GM21528 (cell line): ENCODE data around the gene ANXA5.
"Not testable (repeated sequence)": the region's sequence is repeated elsewhere in the genome, so short reads cannot be mapped to it uniquely, and the experiment has no call there.

Experiments
- ATAC-seq: cut with Tn5 transposase; IDR thresholded peaks from one replicate; pipeline ENCODE4 v1.9.1; 2021; ENCODE audit warnings: mild to moderate bottlenecking, moderate library complexity; ENCODE audit not compliant: unreplicated experiment, low FRiP score

Gene ANXA5

DNA sequence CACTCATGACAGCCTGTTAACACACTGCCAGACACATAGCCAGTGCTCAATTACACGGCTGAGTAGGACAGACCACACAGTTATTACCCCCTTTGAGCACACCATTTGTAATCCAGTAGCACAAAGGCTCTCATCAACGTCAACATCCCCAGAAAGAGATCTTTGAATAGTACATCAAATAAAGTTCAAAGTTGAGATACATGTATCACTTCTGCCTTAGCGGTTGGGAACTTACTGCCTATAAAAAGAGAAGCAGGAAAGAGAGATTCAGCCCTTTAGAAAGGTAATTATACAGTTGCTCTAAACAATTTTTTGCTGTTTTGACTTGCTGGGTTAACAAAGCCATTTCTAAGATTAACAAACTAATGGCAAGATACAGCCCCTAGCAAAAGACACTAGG lies 16.2 kb downstream of the ANXA5 start:
- no peak for ATAC-seq

DNA sequence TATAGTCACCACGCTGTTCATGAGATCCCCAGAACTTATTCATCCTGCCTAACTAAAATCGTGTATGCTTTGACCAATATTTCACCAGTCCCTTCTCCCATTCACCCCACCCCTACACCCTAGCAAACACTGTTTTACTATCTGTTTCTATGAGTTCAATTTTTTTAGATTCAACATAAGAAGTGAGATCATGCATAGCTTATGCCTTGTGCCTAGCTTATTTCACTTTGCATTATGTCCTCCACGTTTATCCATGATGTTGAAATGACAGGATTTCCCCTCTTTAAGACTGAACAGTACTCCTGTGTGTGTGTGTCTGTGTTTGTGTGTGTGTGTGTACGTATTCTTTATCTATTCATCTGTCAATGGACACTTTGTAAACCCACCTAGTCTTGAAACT lies 16.8 kb downstream of the ANXA5 start:
- ATAC-seq, result no peak

DNA sequence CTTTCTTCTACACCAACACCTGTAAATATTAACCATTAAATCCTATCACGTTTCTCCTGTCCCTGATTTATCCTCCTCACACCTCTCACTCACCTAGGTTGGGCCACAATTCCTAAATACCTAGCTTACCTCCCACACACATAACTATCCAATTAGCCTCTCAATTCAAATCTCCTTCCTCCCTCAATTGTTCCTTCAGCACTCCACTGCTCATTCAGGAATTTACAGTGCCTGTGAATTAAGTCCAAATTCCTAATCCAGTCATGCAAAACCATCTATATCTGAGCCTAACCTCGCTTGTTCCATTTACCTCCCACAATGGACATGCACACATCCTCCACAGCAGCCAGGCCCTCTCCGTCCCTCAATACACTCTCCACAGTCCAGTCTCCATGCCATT lies 17.5 kb downstream of the ANXA5 start:
- no peak for ATAC-seq

DNA sequence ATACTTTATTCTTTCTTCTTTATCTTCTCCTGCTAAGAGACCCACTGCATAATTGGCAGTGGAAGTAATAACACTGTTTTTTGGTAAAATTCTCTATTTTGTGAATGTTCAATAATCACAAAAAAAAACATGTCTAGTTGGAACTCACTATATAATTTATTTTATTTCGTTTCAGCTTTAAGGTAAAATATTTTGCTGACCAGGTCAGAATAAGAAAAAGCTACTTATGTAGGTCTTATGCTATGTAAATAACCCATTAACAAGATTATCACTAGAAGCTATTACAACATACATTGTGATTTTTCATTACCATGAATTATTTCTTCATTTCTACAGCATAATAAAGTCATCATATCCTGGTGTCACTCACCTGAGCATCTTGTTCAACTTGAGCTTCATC lies 19.3 kb downstream of the ANXA5 start:
- ATAC-seq, result no peak

DNA sequence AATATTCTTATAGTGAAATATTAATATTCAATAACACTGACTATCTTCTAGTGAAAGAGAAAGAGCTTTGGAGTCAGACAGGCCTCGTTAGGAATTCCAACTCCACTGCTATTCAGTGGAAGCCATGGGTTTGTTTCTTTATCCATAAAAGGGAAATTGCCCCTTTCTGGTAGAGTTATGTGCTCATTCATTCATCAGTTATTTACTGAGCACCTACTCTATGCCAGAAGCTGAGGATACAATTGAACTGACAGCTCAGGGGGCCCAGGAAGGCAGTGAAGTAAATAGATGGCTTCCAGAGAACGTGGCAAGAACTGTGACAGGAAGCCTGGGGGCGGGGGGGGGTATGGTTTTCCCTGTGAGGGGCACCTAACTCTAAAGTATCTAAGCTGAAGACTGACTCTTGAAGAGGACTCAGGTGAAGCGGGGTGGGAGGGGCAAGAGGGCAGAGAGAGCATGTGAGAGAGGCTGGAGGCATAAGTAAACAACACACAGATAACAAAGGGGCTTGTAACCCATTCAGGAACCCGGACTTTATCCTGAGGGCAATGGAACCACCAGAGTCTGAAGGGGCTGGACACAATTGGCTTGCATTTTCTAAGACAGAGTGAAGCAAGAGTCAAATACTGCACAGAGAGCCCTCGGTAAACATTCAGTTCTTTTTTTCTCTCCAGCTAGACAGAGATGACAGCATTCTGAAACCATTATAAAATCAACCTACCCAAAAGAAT lies 20.3 kb downstream of the ANXA5 start:
- no peak for ATAC-seq

DNA sequence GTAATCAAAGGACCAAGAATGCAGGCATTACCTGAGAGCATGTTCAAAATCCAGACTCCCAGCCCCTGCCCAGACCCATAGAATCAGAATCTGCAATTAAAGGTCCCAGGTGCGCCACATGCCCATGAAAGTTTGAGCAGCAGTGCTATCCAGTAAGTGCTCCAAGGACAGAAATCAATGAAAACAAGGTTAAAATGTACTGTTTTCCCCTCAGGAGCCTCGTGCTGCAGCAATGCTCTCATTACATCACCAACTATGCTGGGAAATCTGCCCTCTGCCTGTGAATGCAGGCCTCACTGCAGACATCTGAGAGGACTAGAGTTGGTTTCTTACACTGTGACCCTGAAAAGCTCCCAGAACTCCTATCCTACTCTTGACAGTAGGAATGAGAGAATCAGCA lies 21.1 kb downstream of the ANXA5 start:
- no peak for ATAC-seq

DNA sequence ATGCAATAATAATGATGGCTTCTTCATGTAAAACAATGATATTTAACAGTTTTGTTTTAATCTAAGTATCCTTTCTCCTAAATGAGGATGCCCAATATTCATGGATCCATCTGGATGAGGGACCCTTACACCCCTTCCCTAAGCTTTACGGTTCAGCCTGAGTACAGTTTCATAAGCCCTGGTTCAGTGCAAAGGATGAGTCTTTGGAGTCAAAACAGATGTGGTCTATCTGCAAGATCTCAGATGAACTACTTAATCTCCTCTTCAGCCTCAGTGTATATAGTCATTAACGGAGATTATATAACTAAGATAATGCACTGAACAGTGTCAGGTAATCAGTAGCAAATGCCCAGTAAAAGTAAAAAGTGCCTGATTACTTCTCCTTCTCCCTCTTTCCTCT lies 22.1 kb downstream of the ANXA5 start:
- ATAC-seq, result no peak

DNA sequence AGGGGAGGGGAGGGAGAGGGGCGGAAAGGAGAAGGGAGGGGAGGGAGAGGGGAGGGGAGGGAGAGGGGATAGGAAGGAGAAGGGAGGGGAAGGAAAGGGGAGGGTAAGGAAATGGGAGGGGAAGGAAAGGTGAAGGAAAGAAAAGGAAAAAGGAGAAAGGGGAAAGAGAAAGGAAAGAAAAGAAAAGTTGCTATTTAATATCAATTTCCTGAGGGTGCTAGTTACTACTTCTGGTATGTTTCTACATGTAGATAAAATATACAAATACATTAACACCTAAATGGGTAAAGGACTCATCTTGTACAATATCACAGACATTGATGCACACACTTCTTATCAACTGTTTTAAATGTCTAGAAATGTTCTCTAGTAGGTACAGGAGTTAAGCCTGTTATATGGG lies 22.6 kb downstream of the ANXA5 start:
- ATAC-seq, result no peak

DNA sequence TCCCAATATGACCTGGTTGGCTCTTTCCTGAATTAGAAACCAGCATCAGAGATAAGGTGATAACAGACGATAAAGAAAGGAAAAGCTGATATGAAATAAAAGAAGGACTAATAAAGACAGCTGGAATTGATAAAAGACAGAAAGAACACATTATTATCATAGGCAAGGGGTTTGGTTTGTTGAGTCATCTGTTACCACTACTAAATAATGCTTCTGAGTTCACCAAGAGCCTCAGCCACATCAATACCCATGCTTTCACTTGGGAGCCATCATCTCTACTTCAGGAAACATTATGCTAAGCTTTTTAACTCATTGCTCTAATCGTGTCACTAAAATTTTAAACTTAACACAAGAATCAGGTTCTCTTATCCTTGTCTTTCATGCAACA lies 27.6 kb downstream of the ANXA5 start:
- ATAC-seq, result no peak

DNA sequence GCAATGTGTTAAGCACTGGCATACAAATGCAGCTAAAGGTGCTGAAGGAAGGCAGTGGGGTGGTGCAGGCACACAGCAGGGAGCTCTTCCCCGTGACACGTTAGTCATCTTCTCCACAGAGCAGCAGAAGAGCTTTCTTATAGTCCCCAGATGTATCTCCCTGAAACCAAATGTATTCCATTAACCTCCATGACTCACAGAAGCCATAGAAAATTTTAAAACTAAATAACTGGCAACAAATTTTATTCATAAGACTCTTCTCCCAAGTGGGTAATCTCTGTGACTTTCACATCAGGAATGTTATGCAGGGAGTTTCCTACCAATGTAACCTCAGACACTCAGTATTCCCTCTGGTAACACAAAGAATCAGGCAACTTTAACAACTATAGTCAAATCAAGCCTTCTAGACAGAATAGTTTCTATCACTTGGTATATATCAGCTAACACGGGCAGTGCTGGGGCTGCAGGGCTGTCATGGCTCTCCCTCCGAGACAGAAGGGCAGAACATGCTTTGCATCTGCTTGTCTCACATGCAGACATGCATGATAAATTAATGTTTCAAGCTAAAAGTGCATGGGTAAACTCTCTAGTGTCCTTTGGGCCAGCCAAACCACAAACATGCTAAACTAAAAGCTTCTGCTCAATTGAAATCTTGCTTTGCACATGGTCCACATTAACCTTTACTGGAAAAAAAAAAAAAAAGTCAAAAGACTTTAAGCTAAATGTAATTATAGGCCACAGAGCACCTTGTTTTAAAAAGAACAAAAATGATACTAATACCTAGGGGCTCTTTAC lies 28.2 kb downstream of the ANXA5 start:
- ATAC-seq, result no peak

DNA sequence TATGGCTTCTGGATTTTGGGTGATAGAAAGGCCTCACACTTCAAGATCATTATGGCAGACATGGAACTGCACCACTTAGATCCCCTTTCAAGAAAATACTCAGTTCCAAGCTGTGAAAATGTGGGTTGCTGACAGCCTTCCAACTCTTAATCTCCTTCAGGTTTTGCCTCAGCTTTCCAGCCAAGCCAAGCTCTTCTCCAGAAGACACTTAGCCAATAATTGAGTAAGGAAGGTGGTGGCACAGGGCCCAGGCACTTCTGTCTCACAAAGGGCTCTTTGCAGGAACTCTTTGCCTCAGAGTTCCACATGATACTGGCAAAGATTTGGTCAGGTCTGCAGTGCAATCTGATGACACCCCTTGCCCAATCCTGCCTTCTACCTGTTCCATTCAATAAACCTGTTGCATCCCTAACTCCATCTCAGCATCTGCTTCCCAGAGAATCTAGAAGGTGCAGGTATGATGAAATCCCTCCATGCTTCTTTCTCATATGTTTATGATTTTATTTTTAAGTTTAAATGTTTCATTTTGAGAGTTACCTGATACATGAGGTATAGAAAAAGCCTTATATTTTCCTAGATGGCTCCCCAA lies 30.6 kb downstream of the ANXA5 start:
- ATAC-seq, result no peak

DNA sequence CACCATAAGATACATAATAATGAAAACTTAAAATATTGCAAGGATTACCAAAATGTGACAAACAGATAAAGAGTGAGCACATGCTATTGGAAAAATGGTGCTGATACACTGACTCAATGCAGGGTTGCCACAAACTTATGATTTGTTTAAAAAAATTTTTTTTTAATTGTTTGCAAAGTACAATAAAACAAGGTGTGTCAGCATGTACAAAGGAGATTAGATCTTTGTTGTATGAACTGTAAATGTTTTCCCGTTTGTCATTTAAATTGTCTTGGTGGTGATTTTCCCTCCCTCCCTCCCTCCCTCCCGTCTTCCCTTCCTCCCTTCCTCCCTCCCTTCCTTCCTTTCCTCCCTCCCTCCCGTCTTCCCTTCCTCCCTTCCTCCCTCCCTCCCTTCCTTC lies 31.4 kb downstream of the ANXA5 start:
- no peak for ATAC-seq

DNA sequence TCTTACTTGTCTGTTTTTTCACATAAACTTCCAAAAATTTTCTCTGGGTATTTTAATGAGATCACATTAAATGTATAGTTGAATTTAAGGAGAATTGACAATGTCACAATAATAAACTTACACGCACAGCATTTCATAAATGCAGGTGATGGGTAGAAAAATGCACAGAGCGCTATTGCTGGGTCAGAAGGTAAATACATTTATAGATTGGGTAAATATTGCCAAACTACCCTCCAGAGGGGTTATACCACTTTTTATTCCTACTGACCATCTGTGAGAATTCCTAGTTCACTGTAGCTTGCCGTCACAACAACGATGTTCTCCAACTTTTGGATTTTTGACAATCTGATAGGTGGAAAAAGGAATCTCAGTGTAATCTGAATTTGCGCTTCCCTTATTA lies 34.6 kb downstream of the ANXA5 start:
- ATAC-seq, result no peak

DNA sequence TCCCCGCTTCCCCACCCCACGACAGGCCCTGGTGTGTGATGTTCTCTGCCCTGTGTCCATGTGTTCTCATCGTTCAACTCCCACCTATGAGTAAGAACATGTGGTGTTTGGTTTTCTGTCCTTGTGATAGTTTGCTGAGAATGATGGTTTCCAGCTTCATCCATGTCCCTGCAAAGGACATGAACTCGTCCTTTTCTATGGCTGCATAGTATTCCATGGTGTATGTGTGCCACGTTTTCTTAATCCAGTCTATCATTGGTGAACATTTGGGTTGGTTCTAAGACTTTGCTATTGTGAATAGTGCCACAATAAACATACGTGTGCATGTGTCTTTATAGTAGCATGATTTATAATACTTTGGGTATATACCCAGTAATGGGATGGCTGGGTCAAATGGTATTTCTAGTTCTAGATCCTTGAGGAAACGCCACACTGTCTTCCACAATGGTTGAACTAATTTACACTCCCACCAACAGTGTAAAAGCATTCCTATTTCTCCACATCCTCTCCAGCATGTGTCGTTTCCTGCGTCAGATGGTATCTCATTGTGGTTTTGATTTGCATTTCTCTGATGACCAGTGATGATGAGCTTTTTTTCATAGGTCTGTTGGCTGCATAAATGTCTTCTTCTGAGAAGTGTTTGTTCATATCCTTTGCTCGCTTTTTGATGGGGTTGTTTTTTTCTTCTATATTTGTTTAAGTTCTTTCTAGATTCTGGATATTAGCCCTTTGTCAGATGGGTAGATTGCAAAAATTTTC lies 36.4 kb downstream of the ANXA5 start:
- not testable (repeated sequence) for ATAC-seq

DNA sequence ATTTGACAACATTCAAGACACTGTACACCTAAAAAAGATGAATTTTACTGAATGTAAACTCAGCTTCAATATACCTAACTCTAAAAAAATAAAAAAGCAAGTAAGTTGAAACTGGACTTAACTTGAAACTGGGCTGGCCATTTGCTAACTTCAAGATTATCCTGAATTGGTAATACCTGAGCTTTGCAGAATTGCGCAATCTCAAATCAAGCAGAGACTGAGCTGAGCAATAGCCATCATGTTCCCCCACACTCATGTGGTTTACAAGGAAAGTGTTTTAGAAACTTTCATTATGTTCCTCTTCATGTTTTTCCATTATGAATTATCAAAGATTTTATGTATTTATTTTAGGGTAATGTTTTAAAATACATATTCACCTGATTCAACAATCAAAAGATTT lies 38.7 kb downstream of the ANXA5 start:
- ATAC-seq, result no peak

DNA sequence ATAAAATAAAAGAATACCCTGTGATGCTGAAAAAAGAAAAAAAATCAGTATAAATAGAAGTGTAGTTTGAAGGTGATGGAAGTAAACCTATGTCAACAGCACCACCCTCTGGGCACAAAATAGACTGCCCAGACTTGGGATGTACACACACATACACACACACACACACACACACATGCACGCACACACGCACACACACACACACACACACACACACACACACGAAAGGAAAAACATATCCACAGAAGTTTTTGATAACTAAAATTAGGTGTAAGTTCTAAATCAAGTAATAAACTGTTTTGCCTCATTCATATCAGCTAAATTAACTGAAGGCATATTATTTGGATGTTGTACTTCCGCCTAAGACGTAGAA lies 40.5 kb downstream of the ANXA5 start:
- ATAC-seq, result no peak

DNA sequence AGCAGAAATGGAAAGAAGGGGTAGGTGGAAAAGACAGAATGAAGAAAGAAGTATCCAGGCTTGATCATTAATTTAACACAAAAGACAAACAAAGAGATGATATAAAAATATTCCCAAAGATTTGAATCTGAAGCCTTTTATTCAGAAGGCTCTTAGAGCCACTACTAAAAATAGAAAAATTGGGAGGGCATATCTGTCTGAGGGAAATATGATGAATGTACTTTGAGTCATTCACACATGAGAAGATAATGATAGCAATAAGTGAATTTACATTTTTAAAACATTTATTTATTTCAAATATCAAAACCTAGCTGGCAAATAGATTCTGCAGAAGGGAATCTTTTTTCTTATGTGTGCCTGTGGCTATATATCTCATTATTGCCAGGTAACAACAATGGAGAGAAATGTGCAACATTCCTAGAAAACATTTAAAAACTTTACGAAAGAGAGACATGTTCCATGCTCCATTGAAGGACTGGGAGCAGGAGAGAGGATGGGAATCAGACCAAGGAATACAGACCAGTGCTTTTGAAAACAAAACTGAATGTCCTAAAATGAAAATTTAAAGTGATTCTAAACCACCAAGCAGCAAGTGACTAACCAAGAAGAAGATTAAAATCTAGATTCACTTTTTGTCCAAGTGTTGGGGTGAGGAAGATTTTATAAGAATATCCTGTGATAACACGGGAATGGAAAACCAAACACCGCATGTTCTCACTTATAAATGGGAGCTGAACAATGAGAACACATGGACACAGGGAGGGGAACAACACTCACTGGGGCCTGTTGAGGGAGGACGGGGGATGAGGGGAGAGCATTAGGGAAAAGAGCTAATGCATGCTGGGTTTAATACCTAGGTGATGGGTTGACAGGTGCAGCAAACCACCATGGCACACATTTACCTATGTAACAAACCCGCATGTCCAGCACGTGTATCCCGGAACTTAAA lies 41.2 kb downstream of the ANXA5 start:
- no peak for ATAC-seq

DNA sequence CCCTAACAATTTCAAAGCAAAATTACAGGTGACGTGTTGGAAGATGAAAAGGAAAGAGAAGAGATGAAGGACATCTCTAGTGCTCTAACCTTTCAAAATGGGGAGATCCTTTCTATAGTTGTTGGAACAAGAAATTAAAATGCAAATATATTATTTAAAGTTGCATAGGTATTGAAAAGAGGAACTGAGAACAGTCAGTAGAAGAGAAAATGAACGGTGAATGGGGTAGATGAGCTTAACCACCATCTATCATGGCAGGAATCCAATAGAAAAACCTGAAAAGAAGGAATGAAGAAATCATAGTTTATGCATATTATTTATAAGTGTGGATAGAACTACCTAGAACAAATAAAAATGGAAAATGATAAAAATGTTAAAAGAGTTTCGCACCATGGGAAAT lies 42.0 kb downstream of the ANXA5 start:
- ATAC-seq, result peak; percentile 87

DNA sequence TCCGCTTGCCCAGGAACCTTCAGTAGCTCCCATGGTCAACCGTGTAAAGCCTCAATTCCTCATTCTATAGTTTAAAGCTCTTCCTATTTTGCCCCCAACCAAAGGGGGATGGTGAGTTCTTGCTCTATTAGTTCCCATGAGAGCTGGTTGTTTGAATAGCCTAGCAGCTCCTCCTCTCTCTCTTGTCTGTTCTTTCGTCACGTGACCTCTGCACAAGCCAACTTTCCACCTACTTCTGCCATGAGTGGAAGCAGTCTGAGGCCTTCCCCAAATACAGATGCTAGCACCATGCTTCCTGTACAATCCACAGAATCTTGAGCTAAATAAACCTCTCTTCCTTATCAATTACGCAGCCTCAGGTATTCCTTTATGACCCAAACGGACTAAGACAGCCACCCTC lies 42.8 kb downstream of the ANXA5 start:
- ATAC-seq, result no peak

DNA sequence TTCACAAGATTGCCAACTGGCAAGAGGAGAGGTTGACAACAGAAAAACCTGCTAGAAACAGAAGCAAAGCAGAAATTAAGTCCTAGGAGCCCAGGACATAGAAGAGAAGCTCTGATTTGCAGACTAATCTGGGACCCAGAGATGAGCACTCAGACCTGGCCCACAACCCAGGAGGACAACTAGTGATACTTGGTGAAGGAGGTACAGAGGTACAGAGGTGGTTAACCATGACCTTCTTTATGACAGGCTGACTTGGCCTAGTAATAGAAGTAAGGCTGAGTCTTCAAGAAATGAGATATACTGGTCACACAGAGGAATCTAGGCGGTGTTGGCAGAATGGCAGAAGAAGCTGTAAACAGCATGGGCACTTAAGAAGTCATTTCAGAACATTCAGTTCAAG lies 43.6 kb downstream of the ANXA5 start:
- no peak for ATAC-seq
